Pancreas (tissue), 10 donors: ENCODE measurements around the gene SHC3. TPM values are rescaled to one million over a fixed set of nuclear protein-coding genes. Genes with fewer than 3 reads are reported as not detected.

Source experiments
- ATAC-seq, 4 donors: fragments of 200-7000 bp; cut with Tn5 transposase; one replicate each; pipeline versions ENCODE4 v1.8.0 to v1.9.1; 2020; ENCODE audit warnings: mild to moderate bottlenecking in 4 of 4, moderate library complexity in 4 of 4
- DNase-seq, 6 donors: peaks; one replicate each; pipeline ENCODE4 v3.0.0-alpha.2; 2020
- FAIRE-seq: peaks from 2 replicates; lab custom pipeline; 2012; peaks lifted over from hg19 to GRCh38; lab: Jason Lieb, UNC
- H3K27ac ChIP-seq, 4 donors: fragments of 200-600 bp; sonication (generic); 1 replicate in 3 of 4; 2 replicates in 1 of 4; pipeline versions ENCODE4 v1.5.0 to v1.8.0; 2020
- H3K27me3 ChIP-seq, 4 donors: fragments of 200-600 bp; one replicate each; pipeline ENCODE4 v1.8.0; 2021
- H3K36me3 ChIP-seq, 3 donors: fragments of 200-600 bp; sonication (generic) in 1 of 3; one replicate each; pipeline versions ENCODE4 v1.5.0 to v1.8.0; 2020 to 2021
- H3K4me1 ChIP-seq, 3 donors: fragments of 200-600 bp; one replicate each; pipeline ENCODE4 v1.8.0; 2021
- H3K4me3 ChIP-seq, 4 donors: fragments of 200-600 bp; sonication (generic) in 2 of 4; one replicate each; pipeline versions ENCODE4 v1.5.0 to v1.8.0; 2020 to 2021
- H3K9me3 ChIP-seq, 4 donors: fragments of 200-600 bp; one replicate each; pipeline ENCODE4 v1.8.0; 2021
- CTCF ChIP-seq, 4 donors: fragments of 200-600 bp; sonication (generic) in 3 of 4; IDR thresholded peaks; one replicate each; pipeline versions ENCODE4 v1.5.0 to v1.8.0; 2021; ENCODE audit warnings: antibody characterized with exemption in 4 of 4
- WGBS, 2 donors: extraction: QIAGEN DNeasy Blood & Tissue Kit; methylation state at CpG; one replicate each; pipeline ENCODE4 v1.1.7; 2013; 5-methylcytosine and 5-hydroxymethylcytosine counted together
- intact Hi-C, 3 donors: fragments of 100-400 bp; cut with DNase I; formaldehyde crosslinking; loops; one replicate each; pipeline versions ENCODE4 v1.11.1 to v1.14.2; 2022
- polyA plus RNA-seq, 2 donors: library from polyadenylated mRNA; stranded (reverse); fragments of 200-250 nt; gene quantifications; one replicate each; pipeline ENCODE4 v1.2.3, GENCODE V29; 2013
- total RNA-seq, 6 donors: library from RNA; stranded (reverse); fragmentation: NEBNext Ultra II Directional in 4 of 6; extraction: Animal tissue kit (Norgen Biotek cat#: 25700) in 4 of 6; gene quantifications; one replicate each; pipeline versions ENCODE4 v1.2.1 to v1.2.4, GENCODE V29; 2021 to 2023
- donor health status: healthy with polysubstance abuse.
- donor health status: DM: no; HTN: no; CAD: no; lungs with moderate emphysema.
- donor health status: DM: no; HTN: no; CAD: no.
- donor health status: control.
- donor health status: control.
- donor health status: Bipolar disorder and iron deficiency.
- donor health status: DM: yes; HTN: yes; CAD: no.
- donor health status: DM: no; HTN: no; CAD: no.
- donor health status: DM: no; HTN: no; CAD: no.
- donor health status: DM: yes; HTN: yes; CAD: no.

SHC3 gene
- total and polyA plus RNA-seq, 8 donors: 0.19 to 6.3 (median 1.8) TPM

- no peak for DNase-seq
- Histone ChIP-seq H3K9me3 (no peaks in the 10 kb centered on the region), H3K4me1 (no peaks in the 10 kb centered on the region), H3K27me3 (no peaks in the 10 kb centered on the region), H3K27ac (no peak overlapping the region), H3K4me3 (no peak overlapping the region), H3K36me3 (no peaks in the 10 kb centered on the region)
- no peak for ATAC-seq
- 84 to 85% methylated on average over 8 of the region's 8 CpGs for WGBS, 2 donors
- no peak for TF ChIP-seq CTCF (IDR thresholded peaks at IDR 0.05)
- intact Hi-C loops: no loop called here
- no peak for FAIRE-seq
These were observed 62.4 kb downstream of the SHC3 start for GRCh38 chr9:89116064-89116804.

- Histone ChIP-seq H3K27me3 (no peaks in the 10 kb centered on the region), H3K4me3 (no peak overlapping the region), H3K4me1 (no peaks in the 10 kb centered on the region), H3K9me3 (no peaks in the 10 kb centered on the region), H3K27ac (no peak overlapping the region), H3K36me3 (no peaks in the 10 kb centered on the region)
- intact Hi-C loops: no loop called here
- DNase-seq: no peak
- no peak for ATAC-seq
- no peak for TF ChIP-seq CTCF (IDR thresholded peaks at IDR 0.05)
- FAIRE-seq: no peak
- 86 to 93% methylated on average over 1 of the region's 1 CpG for WGBS, 2 donors
These were observed 63.2 kb downstream of the SHC3 start for GRCh38 chr9:89115426-89115825.

DNA sequence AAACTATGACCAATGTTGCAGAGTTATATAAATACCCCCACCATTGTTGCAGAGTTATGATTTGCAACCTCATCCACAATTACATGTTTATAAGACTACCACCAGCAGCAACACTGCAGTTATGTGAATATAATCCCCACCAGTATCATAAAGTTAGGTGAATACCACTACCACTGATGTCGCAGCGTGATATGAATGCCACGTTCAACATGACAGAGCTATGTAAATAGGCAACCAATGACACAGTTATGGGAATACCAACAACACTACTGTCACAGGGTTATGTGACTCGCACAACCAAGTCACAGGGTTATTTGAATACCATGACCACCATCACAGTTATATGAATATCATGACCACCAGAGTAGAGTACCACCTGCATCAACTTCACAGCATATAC is 63.9 kb downstream of the SHC3 start:
- Histone ChIP-seq H3K27ac (no peak overlapping the region), H3K4me3 (no peak overlapping the region), H3K27me3 (no peaks in the 10 kb centered on the region), H3K36me3 (no peaks in the 10 kb centered on the region), H3K4me1 (no peaks in the 10 kb centered on the region), H3K9me3 (no peaks in the 10 kb centered on the region)
- FAIRE-seq: no peak
- 85 to 89% methylated on average over 4 of the region's 4 CpGs for WGBS, 2 donors
- intact Hi-C loops: no loop called here
- no peak for DNase-seq
- ATAC-seq: no peak
- TF ChIP-seq CTCF (IDR thresholded peaks at IDR 0.05): no peak

- FAIRE-seq (no peak), DNase-seq (no peak), ATAC-seq (no peak)
- H3K4me3 ChIP-seq: no peak overlapping the region
- 86% methylated on average over 4 of the region's 4 CpGs for WGBS, 2 donors
- no peaks in the 10 kb centered on the region for H3K4me1 ChIP-seq
- TF ChIP-seq CTCF (IDR thresholded peaks at IDR 0.05): no peak
- H3K9me3 ChIP-seq: no peaks in the 10 kb centered on the region
- H3K36me3 ChIP-seq: no peaks in the 10 kb centered on the region
- intact Hi-C loops: no loop called here
- H3K27ac ChIP-seq: no peak overlapping the region
- no peaks in the 10 kb centered on the region for H3K27me3 ChIP-seq
These were observed 64.8 kb downstream of the SHC3 start for GRCh38 chr9:89113851-89114250.

DNA sequence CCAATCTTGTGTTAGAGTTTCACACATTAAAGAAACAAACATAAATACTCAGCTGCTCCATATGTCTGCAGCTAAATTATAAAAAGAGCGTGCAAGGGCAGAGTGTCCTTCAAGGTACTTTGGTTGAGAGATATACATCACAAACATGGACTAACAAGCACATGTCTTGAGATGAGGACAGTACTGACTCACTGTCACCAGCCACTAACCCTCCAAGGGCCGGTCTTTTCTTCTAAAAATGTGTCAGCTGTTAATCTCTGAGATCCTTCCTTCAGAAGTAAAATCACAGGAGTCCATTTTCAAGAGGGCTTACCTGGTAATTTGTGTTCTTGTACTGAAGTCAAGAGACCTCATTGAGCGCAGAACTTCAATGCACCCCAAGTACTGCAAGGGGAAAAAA is 66.4 kb downstream of the SHC3 start:
- Histone ChIP-seq H3K27me3 (no peaks in the 10 kb centered on the region), H3K9me3 (no peaks in the 10 kb centered on the region), H3K27ac (no peak overlapping the region), H3K4me3 (no peak overlapping the region), H3K4me1 (no peaks in the 10 kb centered on the region), H3K36me3 (no peaks in the 10 kb centered on the region)
- FAIRE-seq (no peak), DNase-seq (no peak), ATAC-seq (no peak)
- 87 to 89% methylated on average over 3 of the region's 3 CpGs for WGBS, 2 donors
- intact Hi-C loops: no loop called here
- no peak for TF ChIP-seq CTCF (IDR thresholded peaks at IDR 0.05)
